ENCODE results near the gene PDIK1L.
"Not testable (repeated sequence)": the region's sequence is repeated elsewhere in the genome, so short reads cannot be mapped to it uniquely, and the experiment has no call there.

Gene PDIK1L

DNA sequence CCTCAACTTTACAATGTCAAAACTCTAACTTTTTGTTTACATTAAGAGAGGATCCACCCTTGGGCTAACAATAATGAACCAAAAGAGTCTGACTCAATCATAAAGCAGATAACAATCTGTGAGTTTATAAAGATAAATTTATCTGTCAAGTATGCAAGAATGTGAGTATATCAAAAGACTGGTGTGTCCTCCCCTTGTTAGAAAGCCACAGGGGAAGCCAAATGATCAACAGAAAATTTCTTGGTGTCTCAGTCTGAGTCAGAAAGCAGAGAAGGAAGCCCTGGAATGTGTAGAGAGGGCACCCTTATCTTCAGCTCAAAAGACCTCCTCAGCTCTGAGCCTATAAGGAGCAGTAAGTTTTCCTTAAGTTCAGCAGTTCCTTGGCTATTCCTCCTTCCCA is 13.9 kb upstream of the PDIK1L start:
- H3K36me3 ChIP-seq (ENCODE audit: control insufficient read depth in 4 of 4, insufficient read depth in 4 of 4, low read length in 3 of 4), result no peaks in the 10 kb centered on the region
- no peak for DNase-seq
- H3K4me1 ChIP-seq (ENCODE audit: control extremely low read depth in 1 of 4, control insufficient read depth in 4 of 4, insufficient read depth in 4 of 4, low read length in 3 of 4), result no peaks in the 10 kb centered on the region
- H3K4me3 ChIP-seq (ENCODE audit: control insufficient read depth in 1 of 7, extremely low read depth in 1 of 7, insufficient read depth in 4 of 7, low read depth in 2 of 7, low read length in 6 of 7), result no peak overlapping the region
- H3K27me3 ChIP-seq (replicated peaks in 2 of 5; ENCODE audit: control insufficient read depth in 4 of 5, insufficient read depth in 5 of 5, low read length in 4 of 5), result peaks cover 0 to 16% (median 8%) of the 10 kb centered on the region in 5 experiments
- ChIA-PET POLR2A (no interaction called here), CTCF (interaction anchor here (0.8 to 14.4 kb wide), 2 partner anchors 13 to 49 kb away, joined by 3 to 188 read pairs; no protein-coding TSS in a partner anchor)
- H3K9me3 ChIP-seq (ENCODE audit: control extremely low read depth in 1 of 5, control insufficient read depth in 4 of 5, insufficient read depth in 2 of 5, low read depth in 1 of 5, low read length in 4 of 5), result no peaks in the 10 kb centered on the region
- H3K27ac ChIP-seq (ENCODE audit: insufficient read depth in 1 of 2, low read depth in 1 of 2, low read length in 2 of 2, poor library complexity in 1 of 2, severe bottlenecking in 2 of 2), result no peak overlapping the region

DNA sequence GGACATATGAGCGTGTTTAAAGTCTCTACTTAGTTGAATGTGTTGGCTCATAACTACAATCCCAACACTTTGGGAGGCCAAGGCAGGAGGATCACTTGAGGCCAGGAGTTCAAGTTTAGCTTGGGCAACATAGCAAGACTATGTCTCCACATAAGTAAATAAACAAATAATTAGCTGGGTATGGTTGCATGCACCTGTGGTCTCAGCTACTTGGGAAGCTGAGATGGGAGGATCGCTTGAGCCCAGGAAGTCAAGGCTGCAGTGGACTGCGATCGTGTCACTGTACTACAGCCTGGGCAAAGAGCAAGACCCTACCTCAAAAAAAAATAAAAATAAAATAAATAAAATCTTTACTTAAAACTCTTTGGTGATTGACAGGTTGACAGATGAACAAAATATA is 13.0 kb upstream of the PDIK1L start:
- H3K4me3 ChIP-seq (ENCODE audit: control insufficient read depth in 1 of 7, extremely low read depth in 1 of 7, insufficient read depth in 4 of 7, low read depth in 2 of 7, low read length in 6 of 7), result no peak overlapping the region
- no peaks in the 10 kb centered on the region for H3K9me3 ChIP-seq (ENCODE audit: control extremely low read depth in 1 of 5, control insufficient read depth in 4 of 5, insufficient read depth in 2 of 5, low read depth in 1 of 5, low read length in 4 of 5)
- H3K27ac ChIP-seq (ENCODE audit: insufficient read depth in 1 of 2, low read depth in 1 of 2, low read length in 2 of 2, poor library complexity in 1 of 2, severe bottlenecking in 2 of 2), result no peak overlapping the region
- H3K36me3 ChIP-seq (ENCODE audit: control insufficient read depth in 4 of 4, insufficient read depth in 4 of 4, low read length in 3 of 4), result no peaks in the 10 kb centered on the region
- ChIA-PET POLR2A (no interaction called here), CTCF (interaction anchor here (0.8 to 14.4 kb wide), 3 partner anchors 14 to 48 kb away, joined by 3 to 188 read pairs (median 3); no protein-coding TSS in a partner anchor)
- WGBS (ENCODE audit: insufficient coverage), result no CpG with 5 or more reads among the region's 4 CpGs
- no peak for DNase-seq
- no peaks in the 10 kb centered on the region for H3K4me1 ChIP-seq (ENCODE audit: control extremely low read depth in 1 of 4, control insufficient read depth in 4 of 4, insufficient read depth in 4 of 4, low read length in 3 of 4)
- H3K27me3 ChIP-seq (replicated peaks in 2 of 5; ENCODE audit: control insufficient read depth in 4 of 5, insufficient read depth in 5 of 5, low read length in 4 of 5), result peaks cover 0 to 14% (median 6%) of the 10 kb centered on the region in 5 experiments

DNA sequence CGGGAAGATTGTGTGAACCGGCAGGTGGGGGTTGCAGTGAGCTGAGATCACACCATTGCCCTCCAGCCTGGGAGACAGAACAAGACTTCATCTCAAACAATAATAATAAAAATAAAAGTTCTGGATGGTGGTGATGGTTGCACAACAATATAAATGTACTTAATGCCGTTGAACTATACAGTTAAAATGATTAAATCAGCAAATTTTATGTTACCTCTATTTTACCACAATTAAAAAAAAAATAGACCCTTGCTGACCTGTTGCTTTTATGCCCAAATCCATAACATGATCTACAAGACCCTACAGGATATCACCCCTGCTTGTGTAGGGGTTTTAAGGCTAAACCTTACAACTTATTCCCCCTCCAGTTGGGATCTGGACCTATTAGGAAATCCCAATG is 11.8 kb upstream of the PDIK1L start:
- no CpG with 5 or more reads among the region's 3 CpGs for WGBS (ENCODE audit: insufficient coverage)
- Histone ChIP-seq H3K4me1 (ENCODE audit: control extremely low read depth in 1 of 4, control insufficient read depth in 4 of 4, insufficient read depth in 4 of 4, low read length in 3 of 4) (peaks cover 0 to 6% (median 0%) of the 10 kb centered on the region in 4 experiments), H3K27ac (ENCODE audit: insufficient read depth in 1 of 2, low read depth in 1 of 2, low read length in 2 of 2, poor library complexity in 1 of 2, severe bottlenecking in 2 of 2) (no peak overlapping the region), H3K4me3 (ENCODE audit: control insufficient read depth in 1 of 7, extremely low read depth in 1 of 7, insufficient read depth in 4 of 7, low read depth in 2 of 7, low read length in 6 of 7) (no peak overlapping the region), H3K9me3 (ENCODE audit: control extremely low read depth in 1 of 5, control insufficient read depth in 4 of 5, insufficient read depth in 2 of 5, low read depth in 1 of 5, low read length in 4 of 5) (no peaks in the 10 kb centered on the region), H3K27me3 (replicated peaks in 2 of 5; ENCODE audit: control insufficient read depth in 4 of 5, insufficient read depth in 5 of 5, low read length in 4 of 5) (peaks cover 0 to 5% (median 3%) of the 10 kb centered on the region in 5 experiments), H3K36me3 (ENCODE audit: control insufficient read depth in 4 of 4, insufficient read depth in 4 of 4, low read length in 3 of 4) (no peaks in the 10 kb centered on the region)
- no peak for DNase-seq
- ChIA-PET POLR2A (no interaction called here), CTCF (interaction anchor here (1.2 to 14.4 kb wide), 3 partner anchors 10 to 47 kb away, joined by 3 to 188 read pairs (median 3); no protein-coding TSS in a partner anchor)

DNA sequence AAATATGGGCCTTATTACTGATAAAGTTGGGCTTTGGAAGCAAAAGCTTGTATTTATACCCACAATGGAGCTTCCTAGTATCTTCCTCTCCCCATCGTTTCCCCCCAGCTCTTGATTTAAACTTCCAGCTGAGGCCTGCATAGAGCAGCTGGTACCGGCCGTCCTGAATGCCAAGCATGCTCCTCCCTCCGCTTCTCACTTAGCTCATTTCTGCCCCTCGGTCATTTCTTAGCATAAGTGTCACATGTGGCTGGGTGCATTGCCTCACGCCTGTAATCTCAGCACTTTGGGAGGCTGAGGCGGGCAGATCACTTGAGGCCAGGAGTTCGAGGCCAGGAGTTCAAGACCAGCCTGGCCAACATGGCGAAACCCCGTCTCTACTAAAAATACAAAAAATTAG is 11.4 kb upstream of the PDIK1L start:
- H3K4me1 ChIP-seq (ENCODE audit: control extremely low read depth in 1 of 4, control insufficient read depth in 4 of 4, insufficient read depth in 4 of 4, low read length in 3 of 4); H3K36me3 ChIP-seq (ENCODE audit: control insufficient read depth in 4 of 4, insufficient read depth in 4 of 4, low read length in 3 of 4); H3K27ac ChIP-seq (ENCODE audit: insufficient read depth in 1 of 2, low read depth in 1 of 2, low read length in 2 of 2, poor library complexity in 1 of 2, severe bottlenecking in 2 of 2); H3K27me3 ChIP-seq (replicated peaks in 2 of 5; ENCODE audit: control insufficient read depth in 4 of 5, insufficient read depth in 5 of 5, low read length in 4 of 5); POLR2A ChIA-PET; DNase-seq; H3K9me3 ChIP-seq (ENCODE audit: control extremely low read depth in 1 of 5, control insufficient read depth in 4 of 5, insufficient read depth in 2 of 5, low read depth in 1 of 5, low read length in 4 of 5); H3K4me3 ChIP-seq (ENCODE audit: control insufficient read depth in 1 of 7, extremely low read depth in 1 of 7, insufficient read depth in 4 of 7, low read depth in 2 of 7, low read length in 6 of 7): not testable (repeated sequence)
- CTCF ChIA-PET, result interaction anchor here (1.2 to 14.4 kb wide), 2 partner anchors 9 to 47 kb away, joined by 3 to 188 read pairs; no protein-coding TSS in a partner anchor
- WGBS (ENCODE audit: insufficient coverage), result 95% methylated on average over 5 of the region's 10 CpGs

DNA sequence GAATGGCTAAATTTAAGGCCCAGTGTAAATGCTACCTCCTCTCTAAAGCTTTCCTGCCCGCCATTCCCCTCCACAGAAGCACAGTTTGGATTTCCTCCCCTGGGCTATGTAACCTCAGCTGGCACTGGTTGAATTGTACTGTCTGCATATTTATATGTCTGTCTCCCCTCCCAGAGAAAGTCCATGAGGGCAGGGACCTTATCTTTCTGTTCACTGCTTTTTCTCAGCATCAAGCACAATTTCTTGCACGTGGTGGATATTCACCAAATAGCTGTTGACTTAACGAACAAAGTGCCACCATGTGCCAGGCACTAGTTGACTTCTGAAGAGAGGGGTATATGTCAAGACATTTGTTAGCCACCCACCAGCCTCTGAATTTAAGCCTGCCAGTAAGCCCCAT is 9.5 kb upstream of the PDIK1L start:
- 90% methylated on average over 3 of the region's 3 CpGs for WGBS (ENCODE audit: insufficient coverage)
- no peaks in the 10 kb centered on the region for H3K36me3 ChIP-seq (ENCODE audit: control insufficient read depth in 4 of 4, insufficient read depth in 4 of 4, low read length in 3 of 4)
- H3K4me1 ChIP-seq (ENCODE audit: control extremely low read depth in 1 of 4, control insufficient read depth in 4 of 4, insufficient read depth in 4 of 4, low read length in 3 of 4), result peaks cover 0 to 6% (median 0%) of the 10 kb centered on the region in 4 experiments
- H3K27ac ChIP-seq (ENCODE audit: insufficient read depth in 1 of 2, low read depth in 1 of 2, low read length in 2 of 2, poor library complexity in 1 of 2, severe bottlenecking in 2 of 2), result no peak overlapping the region
- no peak for DNase-seq
- no peaks in the 10 kb centered on the region for H3K9me3 ChIP-seq (ENCODE audit: control extremely low read depth in 1 of 5, control insufficient read depth in 4 of 5, insufficient read depth in 2 of 5, low read depth in 1 of 5, low read length in 4 of 5)
- ChIA-PET POLR2A (interaction anchor here (0.5 to 0.7 kb wide), 2 partner anchors 22 to 24 kb away, joined by 3 read pairs; no protein-coding TSS in a partner anchor), CTCF (interaction anchor here (1.3 to 14.4 kb wide), 8 partner anchors 17 to 87 kb away, joined by 4 to 188 read pairs (median 8); partner anchors contain the start of gene ZNF593)
- H3K4me3 ChIP-seq (ENCODE audit: control insufficient read depth in 1 of 7, extremely low read depth in 1 of 7, insufficient read depth in 4 of 7, low read depth in 2 of 7, low read length in 6 of 7), result no peak overlapping the region
- peaks cover 0 to 5% (median 3%) of the 10 kb centered on the region in 5 experiments for H3K27me3 ChIP-seq (replicated peaks in 2 of 5; ENCODE audit: control insufficient read depth in 4 of 5, insufficient read depth in 5 of 5, low read length in 4 of 5)

DNA sequence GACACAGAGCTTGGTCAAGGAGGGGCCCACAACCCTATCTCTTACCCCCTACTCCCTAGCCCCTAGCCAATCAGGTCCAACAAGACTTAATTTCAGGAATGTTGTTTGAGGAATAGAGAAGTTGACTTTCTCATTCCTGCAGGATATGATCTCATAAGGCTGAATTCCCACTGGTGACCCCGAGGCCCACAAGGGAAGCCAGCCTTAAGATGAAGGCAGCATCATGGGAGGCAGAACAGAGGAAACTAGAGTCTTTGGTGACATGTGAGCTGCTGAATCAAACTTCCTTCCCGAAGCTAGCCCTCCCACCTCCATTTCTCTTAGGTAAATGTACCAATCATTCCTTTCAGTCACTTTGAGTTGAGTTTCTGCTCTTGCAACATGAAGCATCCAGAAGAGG is 9.1 kb upstream of the PDIK1L start:
- peaks cover 0 to 5% (median 3%) of the 10 kb centered on the region in 5 experiments for H3K27me3 ChIP-seq (replicated peaks in 2 of 5; ENCODE audit: control insufficient read depth in 4 of 5, insufficient read depth in 5 of 5, low read length in 4 of 5)
- no peak overlapping the region for H3K4me3 ChIP-seq (ENCODE audit: control insufficient read depth in 1 of 7, extremely low read depth in 1 of 7, insufficient read depth in 4 of 7, low read depth in 2 of 7, low read length in 6 of 7)
- no peak for DNase-seq
- ChIA-PET CTCF (interaction anchor here (1.2 to 14.4 kb wide), 16 partner anchors 17 to 86 kb away, joined by 3 to 188 read pairs (median 4); partner anchors contain the start of gene ZNF593), POLR2A (interaction anchor here (0.5 kb wide), 1 partner anchor 21 kb away, joined by 3 read pairs; no protein-coding TSS in a partner anchor)
- WGBS (ENCODE audit: insufficient coverage), result 80% methylated on average over 1 of the region's 2 CpGs
- no peaks in the 10 kb centered on the region for H3K36me3 ChIP-seq (ENCODE audit: control insufficient read depth in 4 of 4, insufficient read depth in 4 of 4, low read length in 3 of 4)
- H3K4me1 ChIP-seq (ENCODE audit: control extremely low read depth in 1 of 4, control insufficient read depth in 4 of 4, insufficient read depth in 4 of 4, low read length in 3 of 4), result peaks cover 0 to 6% (median 0%) of the 10 kb centered on the region in 4 experiments
- no peak overlapping the region for H3K27ac ChIP-seq (ENCODE audit: insufficient read depth in 1 of 2, low read depth in 1 of 2, low read length in 2 of 2, poor library complexity in 1 of 2, severe bottlenecking in 2 of 2)
- no peaks in the 10 kb centered on the region for H3K9me3 ChIP-seq (ENCODE audit: control extremely low read depth in 1 of 5, control insufficient read depth in 4 of 5, insufficient read depth in 2 of 5, low read depth in 1 of 5, low read length in 4 of 5)

DNA sequence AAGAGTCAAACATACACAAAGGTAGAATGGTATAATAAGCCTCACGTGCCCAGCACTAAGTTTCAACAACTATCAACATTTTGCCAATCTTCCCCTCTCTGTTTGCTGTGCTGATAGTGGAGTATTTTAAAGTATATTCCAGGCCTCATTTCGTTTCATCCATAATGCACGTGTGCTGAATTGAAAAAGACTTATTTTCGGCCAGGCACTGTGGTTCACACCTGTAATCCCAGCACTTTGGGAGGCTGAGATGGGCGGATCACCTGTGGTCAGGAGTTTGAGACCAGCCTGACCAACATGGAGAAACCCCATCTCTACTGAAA is 6.4 kb upstream of the PDIK1L start:
- not testable (repeated sequence) for H3K27me3 ChIP-seq (replicated peaks in 2 of 5; ENCODE audit: control insufficient read depth in 4 of 5, insufficient read depth in 5 of 5, low read length in 4 of 5); H3K36me3 ChIP-seq (ENCODE audit: control insufficient read depth in 4 of 4, insufficient read depth in 4 of 4, low read length in 3 of 4); H3K9me3 ChIP-seq (ENCODE audit: control extremely low read depth in 1 of 5, control insufficient read depth in 4 of 5, insufficient read depth in 2 of 5, low read depth in 1 of 5, low read length in 4 of 5); DNase-seq; H3K4me3 ChIP-seq (ENCODE audit: control insufficient read depth in 1 of 7, extremely low read depth in 1 of 7, insufficient read depth in 4 of 7, low read depth in 2 of 7, low read length in 6 of 7); H3K27ac ChIP-seq (ENCODE audit: insufficient read depth in 1 of 2, low read depth in 1 of 2, low read length in 2 of 2, poor library complexity in 1 of 2, severe bottlenecking in 2 of 2); H3K4me1 ChIP-seq (ENCODE audit: control extremely low read depth in 1 of 4, control insufficient read depth in 4 of 4, insufficient read depth in 4 of 4, low read length in 3 of 4)
- WGBS (ENCODE audit: insufficient coverage), result 78% methylated on average over 3 of the region's 5 CpGs
- POLR2A ChIA-PET, result interaction anchor here (1.0 kb wide), 1 partner anchor 39 kb away, joined by 4 read pairs; no protein-coding TSS in a partner anchor
- CTCF ChIA-PET, result interaction anchor here (0.7 to 14.4 kb wide), 5 partner anchors 34 to 65 kb away, joined by 3 to 188 read pairs (median 4); partner anchors contain the start of gene ZNF593
